Panc1 (cell line): ENCODE measurements around the gene NGEF. TPM values are rescaled to one million over a fixed set of nuclear protein-coding genes. Genes with fewer than 3 reads are reported as not detected.
A peak's percentile ranks its signal among the peaks of the same experiment; 100 is the strongest.

Experiments
- ATAC-seq: fragments of 200-7000 bp; cut with Tn5 transposase; 2 replicates; pipeline ENCODE4 v1.9.1; 2020; ENCODE audit warnings: mild to moderate bottlenecking, moderate library complexity
- BruUV-seq: library from RNA; stranded (reverse); fragments of 400-500 nt; replicated peaks from 2 replicates; lab custom pipeline; 2021; lab: Mats Ljungman, UMichigan
- CTCF ChIA-PET: fragments of 300-600 bp; sonication (Branson Sonifier 250); formaldehyde crosslinking; loops from one replicate; lab custom pipeline; 2022; ENCODE audit warnings: antibody characterized with exemption; lab: Charles Lee
- POLR2A ChIA-PET: fragments of 300-600 bp; sonication (Branson Sonifier 250); formaldehyde crosslinking; loops from one replicate; lab custom pipeline; 2022; ENCODE audit warnings: antibody characterized with exemption; lab: Charles Lee
- DNase-seq: peaks from one replicate; pipeline ENCODE4 v3.0.0-alpha.2; 2010; ENCODE audit warnings: low read depth, low spot score
- H3K27ac ChIP-seq: 2 replicates; pipeline ENCODE4 v1.5.1; 2011; ENCODE audit warnings: mild to moderate bottlenecking, low read length, inconsistent platforms
- H3K27me3 ChIP-seq: fragments of 200-500 bp; sonication (Bioruptor generic); 2 replicates; pipeline ENCODE4 v1.6.0; 2014; ENCODE audit warnings: low read length, inconsistent platforms; ENCODE audit not compliant: control insufficient read depth, insufficient read depth
- H3K36me3 ChIP-seq: fragments of 200-500 bp; sonication (Bioruptor generic); 2 replicates; pipeline ENCODE4 v1.5.1; 2014; ENCODE audit warnings: inconsistent platforms, mild to moderate bottlenecking, low read length, moderate library complexity; ENCODE audit not compliant: control insufficient read depth, insufficient read depth
- H3K4me1 ChIP-seq: 2 replicates; pipeline ENCODE4 v1.5.1; 2011; ENCODE audit warnings: inconsistent platforms, mild to moderate bottlenecking, low read length, moderate library complexity; ENCODE audit not compliant: control insufficient read depth, insufficient read depth
- H3K4me3 ChIP-seq, 2 experiments: 2 replicates each; pipeline ENCODE4 v1.5.1; 2011 to 2012; ENCODE audit warnings: low read depth in 2 of 2, low read length in 2 of 2, mild to moderate bottlenecking in 2 of 2, inconsistent platforms in 1 of 2, moderate library complexity in 1 of 2
- H3K9me3 ChIP-seq: fragments of 200-500 bp; sonication (Bioruptor generic); 2 replicates; pipeline ENCODE4 v1.5.1; 2014; ENCODE audit warnings: low read depth, mild to moderate bottlenecking, inconsistent platforms, low read length, moderate library complexity; ENCODE audit not compliant: control insufficient read depth, insufficient read depth
- POLR2AphosphoS5 ChIP-seq: IDR thresholded peaks from 2 replicates; pipeline ENCODE4 v1.6.1; 2012; ENCODE audit warnings: mild to moderate bottlenecking, low read depth, low read length, moderate library complexity
- SIN3A ChIP-seq: IDR thresholded peaks from 2 replicates; pipeline ENCODE4 v1.6.1; 2012; ENCODE audit warnings: low read depth, mild to moderate bottlenecking, low read length, moderate library complexity, borderline replicate concordance; ENCODE audit not compliant: insufficient read depth
- TCF7L2 ChIP-seq: IDR thresholded peaks from 2 replicates; pipeline ENCODE4 v1.6.1; 2011; ENCODE audit warnings: mild to moderate bottlenecking, low read depth, low read length, inconsistent platforms
- in situ Hi-C: cut with HindIII; loops from 2 replicates; pipeline ENCODE4 v1.10.0; 2016; ENCODE audit warnings: low sequenced_read_pairs, low pct_unique_long_range_greater_than_20kb
- intact Hi-C: fragments of 100-400 bp; cut with micrococcal nuclease; formaldehyde crosslinking; loops from one replicate; pipeline ENCODE4 v1.10.0; 2022; ENCODE audit not compliant: unreplicated experiment
- total RNA-seq: library from RNA; stranded (reverse); gene quantifications from one replicate; pipeline ENCODE4 v1.2.1, GENCODE V29; 2021; ENCODE audit not compliant: unreplicated experiment
- TF ChIP-seq, protein P1 (sequence below): fragments of 450-650 bp; IDR thresholded peaks from 2 replicates; pipeline ENCODE4 v1.5.1; 2017; ENCODE audit warnings: mild to moderate bottlenecking
- TF ChIP-seq, protein P2 (sequence below), 2 experiments: IDR thresholded peaks; 2 replicates each; pipeline ENCODE4 v1.6.1; 2011 to 2012; ENCODE audit warnings: low read depth in 2 of 2, control low read depth in 1 of 2, low read length in 1 of 2, mild to moderate bottlenecking in 1 of 2, moderate library complexity in 1 of 2; ENCODE audit not compliant: insufficient read depth in 1 of 2

The NGEF gene
- total RNA-seq, 1 experiment from 2014 or later: 17.8 TPM

GRCh38 chr2:232980683-232981082 lies 32.4 kb downstream of the NGEF start:
- DNase-seq (no peak), ATAC-seq (peak; percentile 7; the same call in 1 of the 2 replicates)
- intact Hi-C loops: loop anchor here (5.0 kb wide), 1 partner anchor 272 kb away; the partner anchor contains the start of gene ATG16L1
- no peaks in the 10 kb centered on the region for H3K9me3 ChIP-seq
- CTCF ChIA-PET: interaction anchor here (0.6 to 1.5 kb wide), 4 partner anchors 46 to 80 kb away, joined by 3 to 9 read pairs (median 8); no protein-coding TSS in a partner anchor
- no TSS peak for BruUV-seq
- H3K4me3 ChIP-seq: no peak overlapping the region
- H3K36me3 ChIP-seq: no peaks in the 10 kb centered on the region
- peak overlapping the region; percentile 80 for H3K27ac ChIP-seq
- in situ Hi-C loops: no loop called here
- no peaks in the 10 kb centered on the region for H3K27me3 ChIP-seq
- peaks cover 58% of the 10 kb centered on the region for H3K4me1 ChIP-seq
- TF ChIP-seq SIN3A (no peak), TCF7L2 (no peak)
- TF ChIP-seq, protein P1, sequence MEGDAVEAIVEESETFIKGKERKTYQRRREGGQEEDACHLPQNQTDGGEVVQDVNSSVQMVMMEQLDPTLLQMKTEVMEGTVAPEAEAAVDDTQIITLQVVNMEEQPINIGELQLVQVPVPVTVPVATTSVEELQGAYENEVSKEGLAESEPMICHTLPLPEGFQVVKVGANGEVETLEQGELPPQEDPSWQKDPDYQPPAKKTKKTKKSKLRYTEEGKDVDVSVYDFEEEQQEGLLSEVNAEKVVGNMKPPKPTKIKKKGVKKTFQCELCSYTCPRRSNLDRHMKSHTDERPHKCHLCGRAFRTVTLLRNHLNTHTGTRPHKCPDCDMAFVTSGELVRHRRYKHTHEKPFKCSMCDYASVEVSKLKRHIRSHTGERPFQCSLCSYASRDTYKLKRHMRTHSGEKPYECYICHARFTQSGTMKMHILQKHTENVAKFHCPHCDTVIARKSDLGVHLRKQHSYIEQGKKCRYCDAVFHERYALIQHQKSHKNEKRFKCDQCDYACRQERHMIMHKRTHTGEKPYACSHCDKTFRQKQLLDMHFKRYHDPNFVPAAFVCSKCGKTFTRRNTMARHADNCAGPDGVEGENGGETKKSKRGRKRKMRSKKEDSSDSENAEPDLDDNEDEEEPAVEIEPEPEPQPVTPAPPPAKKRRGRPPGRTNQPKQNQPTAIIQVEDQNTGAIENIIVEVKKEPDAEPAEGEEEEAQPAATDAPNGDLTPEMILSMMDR: no peak
- TF ChIP-seq, protein P2, sequence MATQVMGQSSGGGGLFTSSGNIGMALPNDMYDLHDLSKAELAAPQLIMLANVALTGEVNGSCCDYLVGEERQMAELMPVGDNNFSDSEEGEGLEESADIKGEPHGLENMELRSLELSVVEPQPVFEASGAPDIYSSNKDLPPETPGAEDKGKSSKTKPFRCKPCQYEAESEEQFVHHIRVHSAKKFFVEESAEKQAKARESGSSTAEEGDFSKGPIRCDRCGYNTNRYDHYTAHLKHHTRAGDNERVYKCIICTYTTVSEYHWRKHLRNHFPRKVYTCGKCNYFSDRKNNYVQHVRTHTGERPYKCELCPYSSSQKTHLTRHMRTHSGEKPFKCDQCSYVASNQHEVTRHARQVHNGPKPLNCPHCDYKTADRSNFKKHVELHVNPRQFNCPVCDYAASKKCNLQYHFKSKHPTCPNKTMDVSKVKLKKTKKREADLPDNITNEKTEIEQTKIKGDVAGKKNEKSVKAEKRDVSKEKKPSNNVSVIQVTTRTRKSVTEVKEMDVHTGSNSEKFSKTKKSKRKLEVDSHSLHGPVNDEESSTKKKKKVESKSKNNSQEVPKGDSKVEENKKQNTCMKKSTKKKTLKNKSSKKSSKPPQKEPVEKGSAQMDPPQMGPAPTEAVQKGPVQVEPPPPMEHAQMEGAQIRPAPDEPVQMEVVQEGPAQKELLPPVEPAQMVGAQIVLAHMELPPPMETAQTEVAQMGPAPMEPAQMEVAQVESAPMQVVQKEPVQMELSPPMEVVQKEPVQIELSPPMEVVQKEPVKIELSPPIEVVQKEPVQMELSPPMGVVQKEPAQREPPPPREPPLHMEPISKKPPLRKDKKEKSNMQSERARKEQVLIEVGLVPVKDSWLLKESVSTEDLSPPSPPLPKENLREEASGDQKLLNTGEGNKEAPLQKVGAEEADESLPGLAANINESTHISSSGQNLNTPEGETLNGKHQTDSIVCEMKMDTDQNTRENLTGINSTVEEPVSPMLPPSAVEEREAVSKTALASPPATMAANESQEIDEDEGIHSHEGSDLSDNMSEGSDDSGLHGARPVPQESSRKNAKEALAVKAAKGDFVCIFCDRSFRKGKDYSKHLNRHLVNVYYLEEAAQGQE (IDR thresholded peaks at IDR 0.05; ENCODE audit: insufficient read depth in 1 of 2, low read depth in 2 of 2, low read length in 1 of 2): no peak
- POLR2A ChIA-PET: no interaction called here

DNA sequence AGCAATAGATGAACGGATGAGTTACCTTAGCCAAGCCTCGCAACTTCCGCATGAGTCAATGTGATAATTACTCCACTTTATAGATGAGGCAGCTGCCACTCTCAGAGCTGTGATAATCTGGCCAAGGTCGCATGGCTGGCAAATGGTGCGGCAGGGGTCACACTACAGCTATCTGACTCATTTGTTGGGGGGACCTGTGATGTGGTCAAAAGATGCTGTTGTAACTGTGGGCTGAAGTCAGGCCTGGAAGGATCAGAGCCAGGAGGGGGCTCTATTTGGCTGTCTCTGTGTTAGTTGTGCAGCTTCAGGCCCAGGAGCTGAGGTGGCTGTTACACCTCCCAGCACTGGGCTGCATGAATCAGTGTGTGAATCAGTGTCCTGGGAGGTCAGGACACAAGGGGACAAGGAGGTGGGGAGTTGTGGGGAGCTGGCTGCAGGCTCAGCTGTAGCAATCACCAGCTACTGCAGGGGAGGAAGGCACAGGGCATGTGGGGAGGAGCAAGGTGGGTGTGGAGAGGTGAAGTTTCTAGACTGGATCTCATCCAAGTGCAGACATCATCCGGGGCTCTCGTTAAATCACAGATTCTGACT lies 33.1 kb downstream of the NGEF start:
- peaks cover 58% of the 10 kb centered on the region for H3K4me1 ChIP-seq
- H3K36me3 ChIP-seq: no peaks in the 10 kb centered on the region
- in situ Hi-C loops (no loop called here), intact Hi-C loops (loop anchor here (5.0 kb wide), 1 partner anchor 272 kb away; the partner anchor contains the start of gene ATG16L1)
- ChIA-PET CTCF (interaction anchor here (0.7 to 1.5 kb wide), 6 partner anchors 29 to 255 kb away, joined by 3 to 9 read pairs (median 6); no protein-coding TSS in a partner anchor), POLR2A (interaction anchor here (0.6 kb wide), 2 partner anchors 14 to 27 kb away, joined by 3 to 6 read pairs; no protein-coding TSS in a partner anchor)
- no peaks in the 10 kb centered on the region for H3K9me3 ChIP-seq
- no peaks in the 10 kb centered on the region for H3K27me3 ChIP-seq
- peak overlapping the region; percentile 80 for H3K27ac ChIP-seq
- TF ChIP-seq TCF7L2: peak; percentile 88
- TF ChIP-seq, protein P2 (IDR thresholded peaks at IDR 0.05; ENCODE audit: insufficient read depth in 1 of 2, low read depth in 2 of 2, low read length in 1 of 2): no peak
- no peak for TF ChIP-seq SIN3A
- TF ChIP-seq POLR2AphosphoS5: no peak; the same call in 1 of the 2 replicates
- TF ChIP-seq, protein P1: no peak; the same call in 1 of the 2 replicates
- ATAC-seq: peak; percentile 93
- peak; percentile 84 for DNase-seq
- BruUV-seq: no TSS peak
- no peak overlapping the region for H3K4me3 ChIP-seq
